AG09319 (cell line): Measurements from ENCODE around the gene GRK5.

Experiments used
- DNase-seq: peaks from one replicate; pipeline ENCODE4 v3.0.0-alpha.2; 2010; ENCODE audit warnings: low read depth; ENCODE audit errors: extremely low read depth
- TF ChIP-seq, protein P1 (sequence below): IDR thresholded peaks from 2 replicates; pipeline ENCODE4 v1.5.1; 2011; ENCODE audit warnings: low read depth, mild to moderate bottlenecking, inconsistent platforms, low read length, moderate library complexity

The GRK5 gene

DNA sequence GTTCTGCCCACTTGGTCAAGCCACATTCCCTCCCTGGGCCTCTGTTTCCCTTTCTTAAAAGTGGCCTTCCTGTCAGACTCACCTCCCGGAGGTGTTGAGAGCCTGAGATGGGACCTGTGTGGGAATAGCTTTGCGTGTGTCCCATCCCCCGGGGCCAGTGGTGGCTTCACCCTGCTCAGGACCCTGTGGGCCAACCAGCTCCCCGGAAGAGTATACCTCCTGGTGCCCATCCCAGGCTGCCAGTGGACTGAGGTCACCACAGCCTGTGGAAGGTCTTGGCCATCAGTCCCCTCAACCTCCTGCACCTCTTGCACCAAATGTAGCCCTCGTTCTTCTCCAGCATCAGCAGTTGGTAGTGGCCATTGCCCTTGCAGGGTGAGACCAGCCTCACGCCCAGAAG lies 190.0 kb downstream of the GRK5 start:
- DNase-seq: no peak
- TF ChIP-seq, protein P1, sequence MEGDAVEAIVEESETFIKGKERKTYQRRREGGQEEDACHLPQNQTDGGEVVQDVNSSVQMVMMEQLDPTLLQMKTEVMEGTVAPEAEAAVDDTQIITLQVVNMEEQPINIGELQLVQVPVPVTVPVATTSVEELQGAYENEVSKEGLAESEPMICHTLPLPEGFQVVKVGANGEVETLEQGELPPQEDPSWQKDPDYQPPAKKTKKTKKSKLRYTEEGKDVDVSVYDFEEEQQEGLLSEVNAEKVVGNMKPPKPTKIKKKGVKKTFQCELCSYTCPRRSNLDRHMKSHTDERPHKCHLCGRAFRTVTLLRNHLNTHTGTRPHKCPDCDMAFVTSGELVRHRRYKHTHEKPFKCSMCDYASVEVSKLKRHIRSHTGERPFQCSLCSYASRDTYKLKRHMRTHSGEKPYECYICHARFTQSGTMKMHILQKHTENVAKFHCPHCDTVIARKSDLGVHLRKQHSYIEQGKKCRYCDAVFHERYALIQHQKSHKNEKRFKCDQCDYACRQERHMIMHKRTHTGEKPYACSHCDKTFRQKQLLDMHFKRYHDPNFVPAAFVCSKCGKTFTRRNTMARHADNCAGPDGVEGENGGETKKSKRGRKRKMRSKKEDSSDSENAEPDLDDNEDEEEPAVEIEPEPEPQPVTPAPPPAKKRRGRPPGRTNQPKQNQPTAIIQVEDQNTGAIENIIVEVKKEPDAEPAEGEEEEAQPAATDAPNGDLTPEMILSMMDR: no peak

DNA sequence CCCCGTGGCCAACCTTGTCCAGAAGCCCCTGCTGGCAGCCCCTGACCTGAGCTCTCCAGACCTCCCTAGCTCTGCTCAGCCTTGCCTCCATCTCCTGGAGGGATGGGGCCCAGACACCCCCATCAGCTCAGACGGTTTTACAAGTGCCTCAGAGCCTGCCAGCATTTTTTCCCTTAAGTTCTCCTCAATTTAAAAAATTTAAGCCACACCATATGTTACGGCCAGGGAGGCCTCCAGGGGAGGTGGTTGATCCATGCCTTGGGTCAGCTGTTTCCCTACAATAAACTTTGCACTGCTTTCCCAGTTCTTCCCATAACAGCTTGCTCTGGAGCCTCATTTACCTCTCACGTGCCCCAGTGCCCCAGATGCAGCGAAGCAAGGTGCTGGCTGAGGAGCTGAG lies 191.6 kb downstream of the GRK5 start:
- TF ChIP-seq, protein P1: no peak
- no peak for DNase-seq

DNA sequence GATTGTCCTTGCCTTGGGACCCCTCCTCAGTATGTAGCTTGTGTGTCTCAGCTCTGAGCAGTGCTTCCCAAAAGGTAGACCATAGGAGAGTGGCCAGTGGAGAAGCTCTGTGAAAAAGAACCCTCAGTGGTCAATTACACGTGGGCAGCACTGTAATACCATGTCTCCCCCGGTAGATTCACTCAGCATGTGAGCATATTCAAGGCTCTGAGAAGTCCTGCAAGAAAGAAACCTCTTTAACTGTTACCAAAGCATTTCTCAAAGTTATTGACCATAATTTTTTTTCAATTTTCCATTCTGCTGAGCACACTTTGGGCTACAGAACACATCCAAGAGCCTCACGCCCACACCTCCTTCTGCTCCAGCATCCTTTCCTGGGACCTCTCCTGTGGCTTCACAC lies 192.1 kb downstream of the GRK5 start:
- TF ChIP-seq, protein P1: no peak

DNA sequence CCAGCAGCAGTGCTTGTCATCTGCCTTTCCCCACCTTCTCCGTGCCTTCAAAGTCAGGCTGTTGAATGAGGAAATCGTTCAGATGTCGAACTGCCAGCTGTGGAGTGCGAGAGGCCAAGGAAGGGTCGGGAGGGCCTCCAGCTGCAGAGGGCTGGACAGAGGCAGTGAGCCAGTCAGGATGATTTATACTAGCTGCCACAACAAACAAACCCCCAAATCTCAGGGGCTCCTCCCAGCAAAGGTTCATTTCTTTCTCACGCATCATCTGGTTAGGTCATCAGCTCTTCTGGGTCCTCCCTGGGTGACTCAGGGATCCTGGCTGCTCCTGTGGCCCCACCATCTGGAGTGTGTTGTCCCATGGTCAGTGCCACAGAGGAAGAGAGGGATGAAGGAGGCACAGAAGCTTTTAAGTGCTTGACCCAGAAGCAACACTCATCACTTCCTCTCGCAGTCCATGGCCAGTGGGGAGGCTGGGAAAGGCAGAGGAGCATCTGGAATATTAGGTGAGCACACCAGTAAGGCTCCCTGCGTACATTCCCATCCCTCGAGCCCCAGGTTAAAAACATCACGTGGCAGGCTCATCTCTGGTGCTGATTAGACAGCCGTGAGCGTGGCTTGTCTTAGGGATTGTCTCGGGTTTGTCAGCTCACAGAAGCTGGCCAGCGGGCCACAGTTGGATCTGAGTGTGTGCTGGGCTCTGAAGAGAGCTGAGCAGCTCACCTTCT lies 194.5 kb downstream of the GRK5 start:
- TF ChIP-seq, protein P1: no peak
- peak; percentile 96 for DNase-seq

More for the DNA sequence above, 192.1 kb downstream of the GRK5 start:
- DNase-seq: no peak

DNA sequence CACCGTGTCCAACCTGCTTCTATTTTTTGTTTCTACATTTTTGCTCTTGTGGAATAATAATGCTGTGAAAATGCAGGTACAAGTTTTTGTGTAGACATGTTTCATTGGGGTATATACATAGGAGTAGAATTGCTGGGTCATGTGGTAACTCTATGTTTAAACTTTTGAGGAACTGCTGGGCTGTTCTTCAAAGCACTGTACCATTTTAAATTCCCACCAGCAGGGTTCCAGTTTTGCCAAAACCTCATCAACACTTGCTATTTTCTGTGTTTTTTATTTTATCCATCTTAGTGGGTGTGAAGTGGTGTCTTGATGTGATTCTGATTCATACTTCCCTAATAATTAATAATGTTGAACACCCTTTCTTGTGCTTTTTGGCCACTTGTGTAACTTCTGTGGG lies 196.6 kb downstream of the GRK5 start:
- no peak for DNase-seq

DNA sequence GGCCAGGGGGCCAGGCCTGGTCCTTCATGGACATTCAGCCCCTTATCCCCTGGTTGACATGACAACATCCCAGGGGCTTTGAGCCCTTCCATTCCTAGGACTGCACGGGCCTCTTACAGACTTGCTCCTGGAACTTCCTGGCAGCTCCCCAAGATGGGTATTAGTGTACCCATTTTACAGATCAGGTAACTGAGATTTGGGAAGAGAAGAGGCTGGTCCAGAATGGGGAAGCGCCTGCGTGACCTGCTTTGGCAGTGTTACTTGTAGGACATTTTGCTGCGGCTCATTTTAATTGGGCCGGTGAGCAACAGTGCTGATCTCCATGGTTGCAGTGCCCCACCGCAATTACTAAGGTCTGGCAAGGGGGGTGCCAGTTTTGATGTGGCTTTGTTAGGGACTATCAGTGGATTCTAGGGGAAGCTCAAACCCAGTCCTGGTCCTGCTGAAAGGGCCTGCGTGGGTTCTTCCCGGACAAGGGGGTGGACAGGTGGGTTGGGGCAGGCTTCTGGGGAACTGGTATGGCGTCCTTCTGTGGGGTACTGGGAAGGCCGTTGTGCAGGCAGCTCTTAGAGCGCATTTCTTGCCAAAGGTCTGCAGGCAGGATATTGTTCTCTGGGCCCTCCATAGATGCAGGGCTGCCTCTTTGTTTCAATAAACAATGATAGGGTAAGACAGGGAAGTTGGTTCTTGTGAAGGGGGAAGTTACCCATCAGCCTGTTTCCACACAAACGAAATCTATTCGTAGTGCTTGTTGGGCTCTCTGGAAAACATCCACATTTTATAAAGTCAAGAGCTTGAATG lies 197.5 kb downstream of the GRK5 start:
- DNase-seq: no peak
- TF ChIP-seq, protein P1: no peak

More for the DNA sequence above, 196.6 kb downstream of the GRK5 start:
- TF ChIP-seq, protein P1: no peak

DNA sequence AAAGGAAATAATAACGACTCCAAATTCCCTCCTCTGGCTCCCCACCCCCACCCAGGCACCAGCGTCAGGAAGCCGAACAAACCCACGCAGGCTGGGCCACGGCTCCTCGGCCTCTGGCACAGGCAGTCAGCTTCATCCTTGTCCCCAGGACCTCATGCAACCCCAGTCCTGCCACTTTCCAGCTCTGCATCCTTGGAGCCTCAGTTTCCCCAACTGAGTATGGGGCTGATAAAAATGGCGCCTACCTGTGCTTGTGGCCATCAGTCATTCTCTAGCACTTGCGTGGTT lies 198.1 kb downstream of the GRK5 start:
- DNase-seq: no peak
- TF ChIP-seq, protein P1: no peak
